Measurements from ENCODE around the gene TRAIP.

- no peak for TF ChIP-seq CTCF (IDR thresholded peaks at IDR 0.05; ENCODE audit: low read depth, low read length, poor library complexity, severe bottlenecking)
- TF ChIP-seq EZH2phosphoT487 (IDR thresholded peaks at IDR 0.05; ENCODE audit: borderline replicate concordance, low read length) = no peak
These were observed 61.9 kb downstream of the TRAIP start for GRCh38 chr3:49794431-49794830.
